Testis (tissue), 3 donors: ENCODE results near the gene AMIGO1. TPM values are rescaled to one million over a fixed set of nuclear protein-coding genes. Genes with fewer than 3 reads are reported as not detected.

ENCODE experiments used
- DNase-seq: peaks from one replicate; pipeline ENCODE4 v3.0.0-alpha.2; 2019
- H3K27ac ChIP-seq, 2 donors: fragments of 200-600 bp; sonication (generic); one replicate each; pipeline ENCODE4 v1.5.1; 2019
- H3K27me3 ChIP-seq: fragments of 200-600 bp; sonication (generic); one replicate; pipeline ENCODE4 v1.5.1; 2019
- H3K36me3 ChIP-seq: fragments of 200-600 bp; sonication (generic); one replicate; pipeline ENCODE4 v1.5.1; 2017; ENCODE audit warnings: low read depth; ENCODE audit errors: missing control alignments
- H3K4me1 ChIP-seq: fragments of 200-600 bp; sonication (generic); one replicate; pipeline ENCODE4 v1.5.1; 2019
- H3K4me3 ChIP-seq, 2 donors: fragments of 200-600 bp; sonication (generic); one replicate each; pipeline ENCODE4 v1.5.1; 2017 to 2019
- H3K9me3 ChIP-seq: fragments of 200-600 bp; sonication (generic); one replicate; pipeline ENCODE4 v1.5.1; 2017
- CTCF ChIP-seq, 3 experiments: fragments of 450-650 bp in 2 of 3; fragments of 200-600 bp in 1 of 3; sonication (generic) in 1 of 3; IDR thresholded peaks; one replicate each; pipeline ENCODE4 v1.5.1; 2016 to 2019; ENCODE audit warnings: antibody characterized with exemption in 3 of 3, mild to moderate bottlenecking in 2 of 3, moderate library complexity in 1 of 3
- POLR2A ChIP-seq: fragments of 450-650 bp; IDR thresholded peaks from one replicate; pipeline ENCODE4 v1.6.1; 2017; ENCODE audit warnings: antibody characterized with exemption, mild to moderate bottlenecking, moderate library complexity
- whole genome bisulfite sequencing, 2 donors: methylation state at CpG; one replicate each; pipeline ENCODE4 v1.1.5; 2018; 5-methylcytosine and 5-hydroxymethylcytosine counted together
- intact Hi-C: fragments of 100-400 bp; cut with DNase I; formaldehyde crosslinking; loops from one replicate; pipeline ENCODE4 v1.15.1; 2023; ENCODE audit warnings: low total_unique reads
- polyA plus RNA-seq: library from polyadenylated mRNA; stranded (reverse); fragments of 350-450 nt; fragmentation: Illumina TruSeq; extraction: RNeasy Lipid Tissue Mini Kit (QIAGEN cat#74804); gene quantifications from one replicate; pipeline ENCODE4 v1.2.3, GENCODE V29; 2014; ENCODE audit warnings: low read depth, low replicate concordance; ENCODE audit not compliant: insufficient read depth
- total RNA-seq, 2 donors: library from RNA; depleted of rRNA; stranded (reverse); fragments of >200 nt; gene quantifications; one replicate each; pipeline ENCODE4 v1.2.3, GENCODE V29; 2016

Gene AMIGO1
- total and polyA plus RNA-seq, 3 donors from 2014 or later = 5.1 to 6.7 (median 6.0) TPM

- DNase-seq = no peak
- WGBS, 2 donors = 9 to 31% methylated on average over 4 of the region's 4 CpGs
- peak overlapping the region in 1 of 2 donors; percentile 68 for H3K27ac ChIP-seq
- no peaks in the 10 kb centered on the region for H3K9me3 ChIP-seq
- H3K4me1 ChIP-seq = peaks cover 34% of the 10 kb centered on the region
- TF ChIP-seq POLR2A (no peak), CTCF (IDR thresholded peaks at IDR 0.05) (no peak)
- H3K27me3 ChIP-seq = no peaks in the 10 kb centered on the region
- no peaks in the 10 kb centered on the region for H3K36me3 ChIP-seq
- H3K4me3 ChIP-seq = peak overlapping the region in 1 of 2 donors; percentile 67
- intact Hi-C loops = loop anchor here (5.0 kb wide), 1 partner anchor 39 kb away; no protein-coding TSS in a partner anchor
These were observed 16.3 kb downstream of the AMIGO1 start for GRCh38 chr1:109493227-109493626.

GRCh38 chr1:109492779-109493178, 16.7 kb downstream of the AMIGO1 start:
- no peak overlapping the region for H3K4me3 ChIP-seq
- intact Hi-C loops = loop anchor here (5.0 kb wide), 1 partner anchor 40 kb away; no protein-coding TSS in a partner anchor
- H3K36me3 ChIP-seq = no peaks in the 10 kb centered on the region
- no peaks in the 10 kb centered on the region for H3K27me3 ChIP-seq
- H3K27ac ChIP-seq = no peak overlapping the region
- H3K9me3 ChIP-seq = no peaks in the 10 kb centered on the region
- no peak for TF ChIP-seq POLR2A
- no peak for TF ChIP-seq CTCF (IDR thresholded peaks at IDR 0.05)
- 63 to 69% methylated on average over 4 of the region's 4 CpGs for WGBS, 2 donors
- H3K4me1 ChIP-seq = peaks cover 31% of the 10 kb centered on the region
- DNase-seq = no peak

- Histone ChIP-seq H3K27me3 (no peaks in the 10 kb centered on the region), H3K27ac (no peak overlapping the region), H3K4me1 (peaks cover 21% of the 10 kb centered on the region), H3K9me3 (no peaks in the 10 kb centered on the region), H3K4me3 (no peak overlapping the region), H3K36me3 (no peaks in the 10 kb centered on the region)
- no peak for DNase-seq
- no peak for TF ChIP-seq CTCF (IDR thresholded peaks at IDR 0.05)
- no peak for TF ChIP-seq POLR2A
- intact Hi-C loops = loop anchor here (5.0 kb wide), 1 partner anchor 41 kb away; no protein-coding TSS in a partner anchor
- WGBS, 2 donors = 78 to 98% methylated on average over 5 to 8 of the region's 8 CpGs
These were observed 18.2 kb downstream of the AMIGO1 start for GRCh38 chr1:109491372-109491771.

GRCh38 chr1:109490934-109491302, 18.6 kb downstream of the AMIGO1 start:
- 70 to 75% methylated on average over 2 to 11 of the region's 11 CpGs for WGBS, 2 donors
- H3K27ac ChIP-seq = no peak overlapping the region
- H3K27me3 ChIP-seq = no peaks in the 10 kb centered on the region
- TF ChIP-seq CTCF (IDR thresholded peaks at IDR 0.05) (no peak), POLR2A (no peak)
- peaks cover 21% of the 10 kb centered on the region for H3K4me1 ChIP-seq
- H3K9me3 ChIP-seq = no peaks in the 10 kb centered on the region
- intact Hi-C loops = loop anchor here (5.0 kb wide), 1 partner anchor 41 kb away; no protein-coding TSS in a partner anchor
- no peak for DNase-seq
- H3K36me3 ChIP-seq = no peaks in the 10 kb centered on the region
- no peak overlapping the region for H3K4me3 ChIP-seq
